K562 (cell line): ENCODE results near the gene CR2. TPM values are rescaled to one million over a fixed set of nuclear protein-coding genes. Genes with fewer than 3 reads are reported as not detected.
A peak's percentile ranks its signal among the peaks of the same experiment; 100 is the strongest.

ENCODE experiments used
- CUX1 ChIP-seq: fragments of 200-800 bp; sonication (Bioruptor generic); IDR thresholded peaks from 2 replicates; pipeline ENCODE4 v1.6.1; 2016; ENCODE audit warnings: missing genetic modification characterization, missing compliant biosample characterization
- SREBF1 ChIP-seq: fragments of 150-350 bp; IDR thresholded peaks from 2 replicates; pipeline ENCODE4 v1.6.1; 2014; ENCODE audit warnings: antibody characterized with exemption, low read depth, low read length, borderline replicate concordance
- ZBTB11 ChIP-seq, 3 experiments: fragments of 200-800 bp in 1 of 3; fragments of 250-450 bp in 1 of 3; fragments of 450-650 bp in 1 of 3; sonication (Bioruptor Pico) in 1 of 3; sonication (Bioruptor generic) in 1 of 3; formaldehyde crosslinking in 1 of 3; IDR thresholded peaks; 2 replicates each; pipeline versions ENCODE4 v1.6.1 to v1.8.0; 2016 to 2022; ENCODE audit warnings: mild to moderate bottlenecking in 2 of 3, missing genetic modification characterization in 2 of 3, missing compliant biosample characterization in 1 of 3, moderate library complexity in 1 of 3
- ZNF277 ChIP-seq: fragments of 250-450 bp; sonication (Bioruptor Pico); IDR thresholded peaks from 2 replicates; pipeline ENCODE4 v1.8.0; 2022; ENCODE audit warnings: inconsistent platforms, mild to moderate bottlenecking, moderate library complexity, borderline replicate concordance
- ZNF408 ChIP-seq: fragments of 250-450 bp; sonication (Bioruptor Pico); IDR thresholded peaks from 2 replicates; pipeline ENCODE4 v1.4.0; 2020; ENCODE audit warnings: low read depth, mild to moderate bottlenecking, moderate library complexity
- polyA plus RNA-seq, 8 experiments: library from polyadenylated mRNA; depleted of rRNA in 4 of 8; stranded (reverse) in 5 of 8; unstranded in 3 of 8; fragments of >200 nt; fragmentation: Nextera tagmentation in 2 of 8; fragmentation: Illumina TruSeq in 1 of 8; extraction: Ambion mirVana in 2 of 8; extraction: Trizol in 1 of 8; gene quantifications; 2 replicates each; pipeline versions ENCODE4 v1.2.1 to v1.2.3, GENCODE V29; 2011 to 2014; ENCODE audit warnings: inconsistent platforms in 1 of 8, missing spikeins in 1 of 8
- total RNA-seq, 7 experiments: library from RNA; depleted of rRNA in 6 of 7; stranded (reverse); fragments of >200 nt in 6 of 7; fragmentation: Illumina TruSeq in 2 of 7; extraction: Trizol in 2 of 7; gene quantifications; 2 replicates each; pipeline versions ENCODE4 v1.2.1 to v1.2.3, GENCODE V29; 2011 to 2021; ENCODE audit warnings: low replicate concordance in 1 of 7

The CR2 gene
- total and polyA plus RNA-seq, 9 of the 15 experiments (the other 6 are each of a cell fraction or from before 2014, with no cell fraction given): 0.07 to 0.67 (median 0.37) TPM

- peak; percentile 37; the same call in 1 of the 2 replicates for TF ChIP-seq CUX1 (CRISPR knock-in tag)
- TF ChIP-seq ZNF277 (CRISPR knock-in tag): peak; percentile 95
- TF ChIP-seq ZBTB11 (CRISPR knock-in tag; IDR thresholded peaks at IDR 0.05): peak in 1 of 3 experiments; percentile 51; a peak in 1 of 6 replicates
- TF ChIP-seq ZNF408 (CRISPR knock-in tag): peak; percentile 93
- TF ChIP-seq SREBF1: no peak
Observed at GRCh38 chr1:207514890-207515289, 60.8 kb downstream of the CR2 start (continued).
